ENCODE data around the gene BRINP3.

- TF ChIP-seq ZNF19 (tag by site-specific recombination; IDR thresholded peaks at IDR 0.05; ENCODE audit: low read depth) (no peak), CTCF (tag by site-specific recombination; IDR thresholded peaks at IDR 0.05) (no peak), ZNF311 (tag by site-specific recombination; IDR thresholded peaks at IDR 0.05; ENCODE audit: borderline replicate concordance) (no peak)
Observed at GRCh38 chr1:190193508-190194115, 284.1 kb downstream of the BRINP3 start.

Measured in HEK293 (cell line).